CD4-positive, alpha-beta T cell treated with Interleukin-15 for 1 hour (primary cell): Measurements from ENCODE around the gene PPIA.
"Not testable (repeated sequence)": the region's sequence is repeated elsewhere in the genome, so short reads cannot be mapped to it uniquely, and the experiment has no call there.

Experiments used
- DNase-seq: peaks from one replicate; pipeline ENCODE4 v3.0.0-alpha.2; 2020

Gene PPIA

GRCh38 chr7:44791278-44792219 is 4.9 kb upstream of the PPIA start:
- DNase-seq: no peak

- no peak for DNase-seq
These were observed 2.6 kb upstream of the PPIA start for GRCh38 chr7:44793919-44794318.

- DNase-seq: no peak
These were observed 2.1 kb upstream of the PPIA start for GRCh38 chr7:44794331-44794730.

- no peak for DNase-seq
These were observed 412 bp upstream of the PPIA start for GRCh38 chr7:44796034-44796503.

- DNase-seq: peak; percentile 89
These were observed 1.1 kb downstream of the PPIA start for GRCh38 chr7:44797329-44798258.

GRCh38 chr7:44798649-44799305 is 2.3 kb downstream of the PPIA start:
- no peak for DNase-seq

GRCh38 chr7:44799939-44800338 is 3.5 kb downstream of the PPIA start:
- no peak for DNase-seq

- DNase-seq: no peak
These were observed 5.4 kb downstream of the PPIA start for GRCh38 chr7:44801890-44802289.

- DNase-seq: no peak
These were observed 6.0 kb downstream of the PPIA start for GRCh38 chr7:44802418-44803025.

GRCh38 chr7:44803828-44804519 is 7.5 kb downstream of the PPIA start:
- DNase-seq: not testable (repeated sequence)

- DNase-seq: no peak
These were observed 9.5 kb downstream of the PPIA start for GRCh38 chr7:44805950-44806349.

- no peak for DNase-seq
These were observed 12.5 kb downstream of the PPIA start for GRCh38 chr7:44808914-44809393.

- no peak for DNase-seq
These were observed 14.6 kb downstream of the PPIA start for GRCh38 chr7:44811093-44811492.

GRCh38 chr7:44811571-44811970 is 15.1 kb downstream of the PPIA start:
- DNase-seq: no peak

GRCh38 chr7:44814919-44815318 is 18.4 kb downstream of the PPIA start:
- DNase-seq: no peak

GRCh38 chr7:44819292-44819691 is 22.8 kb downstream of the PPIA start:
- DNase-seq: no peak

GRCh38 chr7:44823255-44823781 is 26.8 kb downstream of the PPIA start:
- DNase-seq: no peak

- DNase-seq: no peak
These were observed 28.5 kb downstream of the PPIA start for GRCh38 chr7:44824894-44825526.

- DNase-seq: no peak
These were observed 31.1 kb downstream of the PPIA start for GRCh38 chr7:44827567-44827966.

GRCh38 chr7:44838751-44839150 is 42.3 kb downstream of the PPIA start:
- no peak for DNase-seq

GRCh38 chr7:44842675-44843074 is 46.2 kb downstream of the PPIA start:
- DNase-seq: not testable (repeated sequence)
